Astrocyte (in vitro differentiated cells and primary cell): ENCODE results near the gene PTPN20. TPM values are rescaled to one million over a fixed set of nuclear protein-coding genes. Genes with fewer than 3 reads are reported as not detected.
A peak's percentile ranks its signal among the peaks of the same experiment; 100 is the strongest.

Source experiments
- DNase-seq: peaks from one replicate; pipeline ENCODE4 v3.0.0-alpha.2; 2010; ENCODE audit warnings: low read depth
- FAIRE-seq: peaks from 2 replicates; lab custom pipeline; 2011; peaks lifted over from hg19 to GRCh38; lab: Jason Lieb, UNC
- H2AFZ ChIP-seq: 2 replicates; pipeline ENCODE4 v1.6.0; 2012; ENCODE audit warnings: low read depth, low read length, inconsistent platforms
- H3K27ac ChIP-seq: 2 replicates; pipeline ENCODE4 v1.5.1; 2011; ENCODE audit warnings: low read depth, low read length, inconsistent platforms
- H3K27me3 ChIP-seq: 2 replicates; pipeline ENCODE4 v1.6.0; 2011; ENCODE audit warnings: low read length, inconsistent platforms; ENCODE audit not compliant: insufficient read depth
- H3K36me3 ChIP-seq: 2 replicates; pipeline ENCODE4 v1.5.1; 2011; ENCODE audit warnings: low read length, inconsistent platforms; ENCODE audit not compliant: insufficient read depth
- H3K4me1 ChIP-seq: 2 replicates; pipeline ENCODE4 v1.5.1; 2011; ENCODE audit warnings: low read length, inconsistent platforms; ENCODE audit not compliant: insufficient read depth
- H3K4me2 ChIP-seq: 2 replicates; pipeline ENCODE4 v1.6.0; 2012; ENCODE audit warnings: low read length, inconsistent platforms
- H3K4me3 ChIP-seq: 2 replicates; pipeline ENCODE4 v1.5.1; 2011; ENCODE audit warnings: low read depth, mild to moderate bottlenecking, low read length, inconsistent platforms; ENCODE audit not compliant: insufficient read depth
- H3K79me2 ChIP-seq: 2 replicates; pipeline ENCODE4 v1.6.0; 2012; ENCODE audit warnings: mild to moderate bottlenecking, low read length, inconsistent platforms; ENCODE audit not compliant: insufficient read depth
- H3K9ac ChIP-seq: 2 replicates; pipeline ENCODE4 v1.6.0; 2012; ENCODE audit warnings: mild to moderate bottlenecking, low read length, inconsistent platforms
- H3K9me3 ChIP-seq: 2 replicates; pipeline ENCODE4 v1.5.1; 2012; ENCODE audit warnings: low read depth, mild to moderate bottlenecking, low read length, inconsistent platforms; ENCODE audit not compliant: insufficient read depth
- H4K20me1 ChIP-seq: 2 replicates; pipeline ENCODE4 v1.6.0; 2012; ENCODE audit warnings: low read length, inconsistent platforms; ENCODE audit not compliant: insufficient read depth
- H3K27ac Mint-ChIP-seq: one replicate; pipeline ENCODE4 v1.8.0; 2021; ENCODE audit warnings: mild to moderate bottlenecking, mixed read lengths; ENCODE audit not compliant: unreplicated experiment
- H3K27me3 Mint-ChIP-seq: one replicate; pipeline ENCODE4 v1.8.0; 2021; ENCODE audit warnings: low read depth, mixed read lengths; ENCODE audit not compliant: unreplicated experiment
- H3K36me3 Mint-ChIP-seq: one replicate; pipeline ENCODE4 v1.8.0; 2021; ENCODE audit warnings: low read depth, mixed read lengths; ENCODE audit not compliant: unreplicated experiment
- H3K4me1 Mint-ChIP-seq: one replicate; pipeline ENCODE4 v1.8.0; 2021; ENCODE audit warnings: low read depth, mixed read lengths; ENCODE audit not compliant: unreplicated experiment
- H3K4me3 Mint-ChIP-seq: one replicate; pipeline ENCODE4 v1.8.0; 2021; ENCODE audit warnings: mild to moderate bottlenecking, moderate library complexity, mixed read lengths; ENCODE audit not compliant: unreplicated experiment
- H3K9me3 Mint-ChIP-seq: one replicate; pipeline ENCODE4 v1.8.0; 2021; ENCODE audit warnings: mild to moderate bottlenecking, mixed read lengths; ENCODE audit not compliant: unreplicated experiment
- CTCF ChIP-seq: IDR thresholded peaks from 2 replicates; pipeline ENCODE4 v1.5.1; 2011; ENCODE audit warnings: low read depth, mild to moderate bottlenecking, inconsistent platforms, low read length, moderate library complexity; ENCODE audit not compliant: insufficient read depth
- EZH2 ChIP-seq: IDR thresholded peaks from 2 replicates; pipeline ENCODE4 v1.6.1; 2012; ENCODE audit warnings: mild to moderate bottlenecking, low read length, inconsistent platforms; ENCODE audit not compliant: insufficient read depth
- total RNA-seq: library from RNA; stranded (reverse); gene quantifications from 2 replicates; pipeline ENCODE4 v1.2.1, GENCODE V29; 2021

PTPN20 gene
- total RNA-seq, 1 donor from 2014 or later, result not detected

DNA sequence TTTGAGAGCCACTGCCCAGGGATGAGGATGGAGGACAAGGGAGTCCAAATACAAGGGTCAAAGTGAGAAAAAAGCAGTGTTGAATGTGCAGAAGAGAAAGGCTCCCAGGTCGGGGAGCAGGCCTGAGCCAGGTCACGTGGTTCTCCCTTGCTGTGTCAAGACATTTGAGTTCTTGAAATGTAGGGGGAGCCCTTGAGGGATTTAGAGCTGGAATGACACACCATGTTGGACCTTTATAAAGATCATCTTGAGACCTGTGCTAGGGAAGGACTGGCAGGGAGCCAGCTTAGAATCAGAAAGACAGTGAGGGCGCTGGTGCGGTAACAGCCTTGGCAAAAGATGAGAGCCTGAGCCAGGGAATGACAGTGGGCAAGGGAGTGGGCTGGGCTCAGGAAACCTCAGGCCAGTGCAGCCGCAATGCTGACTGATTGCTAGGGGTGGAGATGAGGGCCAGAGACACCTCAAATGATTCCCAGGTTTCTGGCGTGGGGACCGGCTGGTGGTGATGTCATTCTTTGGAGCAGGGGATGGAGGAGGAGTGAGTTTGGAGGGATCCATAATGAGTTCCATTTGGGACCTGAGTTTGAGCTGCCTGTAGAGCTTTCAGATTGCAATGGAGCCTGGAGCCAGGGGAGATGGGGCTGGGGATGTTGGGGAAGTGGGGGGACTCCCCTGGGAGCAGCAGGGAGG, 120.1 kb downstream of the PTPN20 start:
- H3K27me3 ChIP-seq, result peaks cover 2% of the 10 kb centered on the region
- H3K4me1 Mint-ChIP-seq, result peaks cover 8% of the 10 kb centered on the region
- H3K36me3 Mint-ChIP-seq, result no peaks in the 10 kb centered on the region
- no peaks in the 10 kb centered on the region for H3K9me3 ChIP-seq
- H3K27me3 Mint-ChIP-seq, result peaks cover 50% of the 10 kb centered on the region
- no peak overlapping the region for H3K4me2 ChIP-seq
- no peak for TF ChIP-seq CTCF
- TF ChIP-seq EZH2, result no peak
- H2AFZ ChIP-seq, result no peak overlapping the region
- H3K4me3 Mint-ChIP-seq, result no peak overlapping the region
- no peaks in the 10 kb centered on the region for H3K4me1 ChIP-seq
- H3K79me2 ChIP-seq, result no peaks in the 10 kb centered on the region
- no peak overlapping the region for H3K9ac ChIP-seq
- H3K36me3 ChIP-seq, result no peaks in the 10 kb centered on the region
- FAIRE-seq (peak; percentile 58), DNase-seq (no peak)
- no peak overlapping the region for H3K27ac ChIP-seq
- H4K20me1 ChIP-seq, result no peaks in the 10 kb centered on the region
- H3K9me3 Mint-ChIP-seq, result peaks cover 4% of the 10 kb centered on the region
- no peak overlapping the region for H3K4me3 ChIP-seq
- no peak overlapping the region for H3K27ac Mint-ChIP-seq

GRCh38 chr10:47031901-47032465, 120.8 kb downstream of the PTPN20 start:
- no peak overlapping the region for H3K27ac ChIP-seq
- Mint-ChIP-seq H3K4me1 (peaks cover 8% of the 10 kb centered on the region), H3K27ac (no peak overlapping the region), H3K27me3 (peaks cover 57% of the 10 kb centered on the region), H3K9me3 (peaks cover 4% of the 10 kb centered on the region), H3K4me3 (no peak overlapping the region), H3K36me3 (no peaks in the 10 kb centered on the region)
- no peaks in the 10 kb centered on the region for H3K9me3 ChIP-seq
- no peak overlapping the region for H3K4me2 ChIP-seq
- no peak overlapping the region for H2AFZ ChIP-seq
- no peaks in the 10 kb centered on the region for H3K4me1 ChIP-seq
- H4K20me1 ChIP-seq, result no peaks in the 10 kb centered on the region
- peaks cover 2% of the 10 kb centered on the region for H3K27me3 ChIP-seq
- TF ChIP-seq CTCF, result no peak
- TF ChIP-seq EZH2, result no peak
- no peak overlapping the region for H3K4me3 ChIP-seq
- no peak overlapping the region for H3K9ac ChIP-seq
- no peaks in the 10 kb centered on the region for H3K36me3 ChIP-seq
- no peaks in the 10 kb centered on the region for H3K79me2 ChIP-seq
- DNase-seq (peak; percentile 11), FAIRE-seq (no peak)

- H2AFZ ChIP-seq, result no peak overlapping the region
Measured at GRCh38 chr10:47033081-47033480, 121.9 kb downstream of the PTPN20 start.

More at GRCh38 chr10:47033081-47033480, 121.9 kb downstream of the PTPN20 start:
- peaks cover 58% of the 10 kb centered on the region for H3K27me3 Mint-ChIP-seq
- no peak overlapping the region for H3K4me2 ChIP-seq
- no peaks in the 10 kb centered on the region for H3K4me1 ChIP-seq
- no peak for DNase-seq
- H3K9me3 Mint-ChIP-seq, result peaks cover 4% of the 10 kb centered on the region
- H3K36me3 Mint-ChIP-seq, result no peaks in the 10 kb centered on the region
- TF ChIP-seq EZH2 (no peak), CTCF (no peak)
- H3K4me1 Mint-ChIP-seq, result peaks cover 8% of the 10 kb centered on the region
- H4K20me1 ChIP-seq, result no peaks in the 10 kb centered on the region
- H3K4me3 ChIP-seq, result no peak overlapping the region
- FAIRE-seq, result no peak
- H3K36me3 ChIP-seq, result no peaks in the 10 kb centered on the region
- H3K9ac ChIP-seq, result no peak overlapping the region
- H3K27ac ChIP-seq, result no peak overlapping the region
- no peaks in the 10 kb centered on the region for H3K79me2 ChIP-seq
- H3K27me3 ChIP-seq, result peaks cover 2% of the 10 kb centered on the region
- H3K27ac Mint-ChIP-seq, result no peak overlapping the region
- H3K9me3 ChIP-seq, result no peaks in the 10 kb centered on the region
- no peak overlapping the region for H3K4me3 Mint-ChIP-seq
